ENCODE results near the gene ZNF584.
A peak's percentile ranks its signal among the peaks of the same experiment; 100 is the strongest.

DNA sequence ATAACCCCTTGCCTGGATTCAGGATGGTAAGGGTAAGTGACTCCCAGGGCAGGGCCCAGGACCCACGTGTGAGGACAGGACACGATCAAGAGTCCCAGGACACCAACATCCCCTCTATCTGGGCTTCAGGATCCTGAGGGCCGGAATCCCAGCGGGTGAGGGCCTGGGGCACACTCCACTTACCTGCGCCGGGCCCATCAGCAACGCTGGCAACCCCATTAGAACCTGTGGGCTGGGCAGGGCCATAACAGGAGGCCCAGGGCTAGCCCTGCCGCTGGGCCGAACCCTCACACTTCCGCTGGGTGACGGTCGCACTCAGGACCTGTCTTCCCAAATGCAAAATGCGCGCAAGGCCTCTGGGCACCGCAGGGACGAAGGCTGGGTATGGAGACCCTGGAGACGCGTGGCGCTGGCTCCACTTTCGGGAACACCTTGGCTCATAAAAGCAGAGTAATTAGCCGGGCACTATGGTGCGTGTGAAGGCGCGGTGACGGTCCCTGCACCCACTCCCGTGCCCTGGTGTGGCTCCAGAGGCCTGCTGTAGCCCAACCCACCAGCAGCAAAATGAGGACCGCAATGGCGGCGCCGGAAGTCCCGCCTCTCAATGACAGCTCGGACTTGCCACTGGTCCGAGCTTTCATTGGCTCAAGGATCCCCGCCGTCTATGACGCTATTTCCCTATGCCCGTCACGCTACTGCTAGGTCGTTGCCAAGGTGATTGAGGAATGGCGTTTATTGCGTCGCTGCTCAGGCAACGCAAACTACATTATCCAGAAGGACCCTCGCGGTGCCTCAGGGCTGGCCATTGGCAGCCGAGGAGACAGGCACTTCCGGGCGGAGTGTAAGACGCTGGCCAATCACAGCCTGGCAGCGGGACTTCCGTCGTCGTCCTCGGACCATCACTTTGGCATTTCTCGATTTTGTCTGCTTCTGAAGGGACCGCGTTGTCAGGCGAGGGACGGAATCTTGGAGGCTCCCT, 31.4 kb downstream of the ZNF584 start, which contains the start of gene ZNF132:
- TF ChIP-seq, protein P1, sequence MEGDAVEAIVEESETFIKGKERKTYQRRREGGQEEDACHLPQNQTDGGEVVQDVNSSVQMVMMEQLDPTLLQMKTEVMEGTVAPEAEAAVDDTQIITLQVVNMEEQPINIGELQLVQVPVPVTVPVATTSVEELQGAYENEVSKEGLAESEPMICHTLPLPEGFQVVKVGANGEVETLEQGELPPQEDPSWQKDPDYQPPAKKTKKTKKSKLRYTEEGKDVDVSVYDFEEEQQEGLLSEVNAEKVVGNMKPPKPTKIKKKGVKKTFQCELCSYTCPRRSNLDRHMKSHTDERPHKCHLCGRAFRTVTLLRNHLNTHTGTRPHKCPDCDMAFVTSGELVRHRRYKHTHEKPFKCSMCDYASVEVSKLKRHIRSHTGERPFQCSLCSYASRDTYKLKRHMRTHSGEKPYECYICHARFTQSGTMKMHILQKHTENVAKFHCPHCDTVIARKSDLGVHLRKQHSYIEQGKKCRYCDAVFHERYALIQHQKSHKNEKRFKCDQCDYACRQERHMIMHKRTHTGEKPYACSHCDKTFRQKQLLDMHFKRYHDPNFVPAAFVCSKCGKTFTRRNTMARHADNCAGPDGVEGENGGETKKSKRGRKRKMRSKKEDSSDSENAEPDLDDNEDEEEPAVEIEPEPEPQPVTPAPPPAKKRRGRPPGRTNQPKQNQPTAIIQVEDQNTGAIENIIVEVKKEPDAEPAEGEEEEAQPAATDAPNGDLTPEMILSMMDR (IDR thresholded peaks at IDR 0.05) = no peak
- TF ChIP-seq POLR2A (IDR thresholded peaks at IDR 0.05) = no peak
- TF ChIP-seq POLR2AphosphoS5 (IDR thresholded peaks at IDR 0.05) = peak; percentile 85 to 96 (median 87)
